Stimulated activated CD8-positive, alpha-beta memory T cell treated with anti-CD3 and anti-CD28 coated beads, Interleukin-7, amount 100 ng/mL, for 24 hours (primary cell): ENCODE data around the gene FRMD5.

Source experiments
- DNase-seq: peaks from one replicate; pipeline ENCODE4 v3.0.0-alpha.2; 2020; ENCODE audit warnings: low read depth

The FRMD5 gene

GRCh38 chr15:44159492-44159891 lies 35.6 kb downstream of the FRMD5 start:
- DNase-seq: no peak

- DNase-seq: no peak
Measured at GRCh38 chr15:44158111-44158510, 37.0 kb downstream of the FRMD5 start.

- DNase-seq: no peak
Measured at GRCh38 chr15:44157679-44158078, 37.4 kb downstream of the FRMD5 start.

GRCh38 chr15:44153352-44153751 lies 41.7 kb downstream of the FRMD5 start:
- no peak for DNase-seq

- DNase-seq: no peak
Measured at GRCh38 chr15:44149224-44149623, 45.8 kb downstream of the FRMD5 start.

- no peak for DNase-seq
Measured at GRCh38 chr15:44148580-44148979, 46.5 kb downstream of the FRMD5 start.

GRCh38 chr15:44147636-44148035 lies 47.4 kb downstream of the FRMD5 start:
- no peak for DNase-seq

GRCh38 chr15:44145495-44145894 lies 49.6 kb downstream of the FRMD5 start:
- no peak for DNase-seq

GRCh38 chr15:44144992-44145391 lies 50.1 kb downstream of the FRMD5 start:
- DNase-seq: no peak

- no peak for DNase-seq
Measured at GRCh38 chr15:44144184-44144583, 50.9 kb downstream of the FRMD5 start.

GRCh38 chr15:44137750-44138149 lies 57.3 kb downstream of the FRMD5 start:
- no peak for DNase-seq

GRCh38 chr15:44136991-44137477 lies 58.0 kb downstream of the FRMD5 start:
- no peak for DNase-seq

GRCh38 chr15:44132057-44132456 lies 63.0 kb downstream of the FRMD5 start:
- DNase-seq: no peak

GRCh38 chr15:44130778-44131177 lies 64.3 kb downstream of the FRMD5 start:
- no peak for DNase-seq

- DNase-seq: no peak
Measured at GRCh38 chr15:44129911-44130310, 65.2 kb downstream of the FRMD5 start.

- DNase-seq: no peak
Measured at GRCh38 chr15:44128443-44128842, 66.6 kb downstream of the FRMD5 start.

- no peak for DNase-seq
Measured at GRCh38 chr15:44125879-44126278, 69.2 kb downstream of the FRMD5 start.

GRCh38 chr15:44102675-44103254 lies 92.3 kb downstream of the FRMD5 start:
- no peak for DNase-seq

- no peak for DNase-seq
Measured at GRCh38 chr15:44101944-44102343, 93.1 kb downstream of the FRMD5 start.

- no peak for DNase-seq
Measured at GRCh38 chr15:44101286-44101685, 93.8 kb downstream of the FRMD5 start.

GRCh38 chr15:44099671-44100070 lies 95.4 kb downstream of the FRMD5 start:
- no peak for DNase-seq

GRCh38 chr15:44097552-44097951 lies 97.5 kb downstream of the FRMD5 start:
- no peak for DNase-seq

GRCh38 chr15:44096596-44096995 lies 98.5 kb downstream of the FRMD5 start:
- DNase-seq: no peak

- no peak for DNase-seq
Measured at GRCh38 chr15:44094781-44095180, 100.3 kb downstream of the FRMD5 start.

- DNase-seq: no peak
Measured at GRCh38 chr15:44093836-44094235, 101.2 kb downstream of the FRMD5 start.
